DOHH2 (cell line): ENCODE data around the gene DUSP28.
A peak's percentile ranks its signal among the peaks of the same experiment; 100 is the strongest.

Experiments used
- EZH2phosphoT487 ChIP-seq: fragments of 200-600 bp; sonication (generic); IDR thresholded peaks from 2 replicates; pipeline ENCODE4 v1.6.1; 2017; ENCODE audit warnings: borderline replicate concordance, mild to moderate bottlenecking, antibody characterized with exemption, low read length, moderate library complexity, mixed read lengths
- TF ChIP-seq, protein P1 (sequence below): fragments of 200-600 bp; sonication (generic); IDR thresholded peaks from one replicate; pipeline ENCODE4 v1.5.1; 2014; ENCODE audit warnings: antibody characterized with exemption, mild to moderate bottlenecking, low read depth, low read length; ENCODE audit not compliant: poor library complexity, severe bottlenecking

DNA sequence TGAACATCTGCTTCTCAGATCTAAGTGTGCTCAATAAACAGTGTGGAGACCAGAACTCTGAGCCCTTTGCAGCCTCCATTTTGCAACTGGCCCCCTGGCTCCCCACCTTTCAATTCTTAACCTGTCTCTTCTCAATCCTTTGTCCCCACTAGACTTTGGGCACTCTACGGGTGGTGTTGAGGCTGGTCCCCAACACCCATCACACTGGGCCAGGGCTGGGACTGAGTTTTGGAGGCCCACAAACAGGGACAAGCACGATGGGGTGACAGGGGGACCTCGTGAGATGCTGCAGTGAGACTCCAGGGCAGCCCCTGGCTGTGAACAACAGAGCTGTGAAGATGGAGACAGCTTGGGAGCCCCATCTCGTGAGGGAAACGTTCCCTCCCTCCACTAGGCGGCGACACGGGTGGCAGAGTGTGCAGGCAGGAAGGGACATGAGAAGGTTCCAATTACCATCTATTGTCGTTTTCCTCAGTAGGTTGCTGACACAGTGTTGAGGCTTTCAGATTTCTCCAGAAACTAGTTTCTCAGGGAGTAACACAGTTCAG lies 3.5 kb upstream of the DUSP28 start:
- TF ChIP-seq EZH2phosphoT487 = no peak
- TF ChIP-seq, protein P1, sequence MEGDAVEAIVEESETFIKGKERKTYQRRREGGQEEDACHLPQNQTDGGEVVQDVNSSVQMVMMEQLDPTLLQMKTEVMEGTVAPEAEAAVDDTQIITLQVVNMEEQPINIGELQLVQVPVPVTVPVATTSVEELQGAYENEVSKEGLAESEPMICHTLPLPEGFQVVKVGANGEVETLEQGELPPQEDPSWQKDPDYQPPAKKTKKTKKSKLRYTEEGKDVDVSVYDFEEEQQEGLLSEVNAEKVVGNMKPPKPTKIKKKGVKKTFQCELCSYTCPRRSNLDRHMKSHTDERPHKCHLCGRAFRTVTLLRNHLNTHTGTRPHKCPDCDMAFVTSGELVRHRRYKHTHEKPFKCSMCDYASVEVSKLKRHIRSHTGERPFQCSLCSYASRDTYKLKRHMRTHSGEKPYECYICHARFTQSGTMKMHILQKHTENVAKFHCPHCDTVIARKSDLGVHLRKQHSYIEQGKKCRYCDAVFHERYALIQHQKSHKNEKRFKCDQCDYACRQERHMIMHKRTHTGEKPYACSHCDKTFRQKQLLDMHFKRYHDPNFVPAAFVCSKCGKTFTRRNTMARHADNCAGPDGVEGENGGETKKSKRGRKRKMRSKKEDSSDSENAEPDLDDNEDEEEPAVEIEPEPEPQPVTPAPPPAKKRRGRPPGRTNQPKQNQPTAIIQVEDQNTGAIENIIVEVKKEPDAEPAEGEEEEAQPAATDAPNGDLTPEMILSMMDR = peak; percentile 56
